ENCODE data around the gene FKBP8.
"Not testable (repeated sequence)": the region's sequence is repeated elsewhere in the genome, so short reads cannot be mapped to it uniquely, and the experiment has no call there.

Gene FKBP8

DNA sequence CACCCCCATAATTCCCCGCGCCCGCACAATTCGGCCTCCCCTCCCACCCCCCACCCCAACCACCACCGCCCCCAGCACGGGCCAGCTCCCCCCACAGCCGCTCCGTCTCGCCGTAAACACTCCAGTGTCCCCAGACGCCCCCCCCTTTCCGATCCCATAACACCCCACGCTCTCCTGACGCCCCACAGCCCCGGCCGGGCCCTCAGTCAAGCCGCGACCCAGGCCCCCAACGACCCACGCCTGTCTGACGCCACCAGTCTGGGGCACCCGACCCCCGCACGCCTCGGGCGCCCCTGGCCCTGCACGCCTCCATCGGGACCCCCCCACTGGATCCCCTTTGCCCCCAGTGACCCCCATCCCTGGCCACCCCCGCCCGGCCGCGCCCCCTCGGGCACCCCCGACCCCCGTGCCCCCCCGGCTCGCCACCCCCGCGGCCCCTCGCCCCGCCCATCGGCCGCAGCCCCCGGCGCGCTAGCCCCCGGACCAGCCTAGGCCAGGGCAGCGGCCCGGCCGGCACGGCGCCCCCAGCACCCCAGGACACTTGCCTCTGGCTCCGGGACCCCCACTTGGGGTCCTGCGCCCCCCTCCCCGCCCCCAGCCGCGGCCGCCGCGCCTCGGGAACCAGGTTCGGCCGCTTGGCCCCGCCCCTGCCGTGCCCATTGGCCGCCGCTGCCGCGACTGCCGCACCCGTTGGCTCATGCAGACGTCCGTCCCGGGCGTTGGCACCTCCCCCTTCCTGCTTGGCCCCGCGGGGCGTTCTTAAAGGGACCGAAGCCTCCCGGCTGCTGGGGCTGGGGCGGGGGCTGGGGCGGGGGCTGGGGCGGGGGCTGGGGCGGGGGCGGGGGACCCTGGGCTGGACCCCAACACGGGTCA lies at the start of gene FKBP8:
Gene FKBP8, minus strand, starts transcription at position 633 of the 873 bp plus-strand sequence. CDS start 1,603 bp downstream, outside the sequence.
- DNase-seq: peak; percentile 86

DNA sequence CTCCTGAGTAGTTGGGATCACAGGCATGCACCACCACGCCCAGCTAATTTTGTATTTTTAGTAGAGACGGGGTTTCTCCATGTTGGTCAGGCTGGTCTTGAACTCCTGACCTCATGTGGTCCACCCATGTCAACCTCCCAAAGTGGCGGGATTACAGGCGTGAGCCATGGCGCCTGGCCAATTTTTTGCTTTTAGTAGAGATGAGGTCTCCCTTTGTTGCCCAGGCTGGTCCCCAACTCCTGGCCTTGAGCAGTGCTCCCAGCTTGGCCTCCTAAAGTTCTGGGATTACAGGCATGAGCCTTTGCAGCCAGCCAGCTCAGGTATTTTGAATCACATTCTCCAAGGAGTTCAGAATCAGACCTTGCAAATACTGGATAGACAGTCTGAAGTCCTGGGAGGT lies 49.4 kb upstream of the FKBP8 start:
- DNase-seq: not testable (repeated sequence)

DNA sequence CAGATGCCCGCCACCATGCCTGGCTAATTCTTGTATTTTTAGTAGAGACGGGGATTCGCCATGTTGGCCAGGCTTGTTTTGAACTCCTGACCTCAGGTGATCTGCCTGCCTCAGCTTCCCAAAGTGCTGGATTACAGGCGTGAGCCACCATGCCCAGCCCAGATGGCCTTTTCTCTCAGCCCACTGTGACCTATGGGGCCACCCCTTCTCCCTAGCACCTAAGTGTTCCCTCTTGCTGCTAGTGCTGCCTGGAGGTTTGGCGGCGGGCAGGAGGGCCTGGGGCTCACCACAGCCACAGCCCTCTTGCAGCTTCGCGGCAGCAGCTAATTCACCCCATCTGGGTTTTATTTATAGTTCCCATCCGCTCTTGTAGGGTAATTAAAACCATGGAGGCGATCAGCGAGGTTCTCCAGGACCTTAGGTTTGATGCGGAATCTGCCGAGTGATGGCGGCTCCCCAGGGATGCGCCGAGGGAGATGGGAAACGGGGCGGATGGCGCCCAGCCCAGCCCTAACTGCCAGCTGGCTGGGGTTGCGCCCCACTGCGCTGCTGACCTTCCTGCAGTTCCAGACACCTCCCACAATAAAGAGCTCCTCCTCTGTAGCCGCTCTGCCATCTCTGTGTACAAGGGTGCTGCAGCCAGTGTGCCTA lies 48.5 kb upstream of the FKBP8 start:
- peak; percentile 76 for DNase-seq

DNA sequence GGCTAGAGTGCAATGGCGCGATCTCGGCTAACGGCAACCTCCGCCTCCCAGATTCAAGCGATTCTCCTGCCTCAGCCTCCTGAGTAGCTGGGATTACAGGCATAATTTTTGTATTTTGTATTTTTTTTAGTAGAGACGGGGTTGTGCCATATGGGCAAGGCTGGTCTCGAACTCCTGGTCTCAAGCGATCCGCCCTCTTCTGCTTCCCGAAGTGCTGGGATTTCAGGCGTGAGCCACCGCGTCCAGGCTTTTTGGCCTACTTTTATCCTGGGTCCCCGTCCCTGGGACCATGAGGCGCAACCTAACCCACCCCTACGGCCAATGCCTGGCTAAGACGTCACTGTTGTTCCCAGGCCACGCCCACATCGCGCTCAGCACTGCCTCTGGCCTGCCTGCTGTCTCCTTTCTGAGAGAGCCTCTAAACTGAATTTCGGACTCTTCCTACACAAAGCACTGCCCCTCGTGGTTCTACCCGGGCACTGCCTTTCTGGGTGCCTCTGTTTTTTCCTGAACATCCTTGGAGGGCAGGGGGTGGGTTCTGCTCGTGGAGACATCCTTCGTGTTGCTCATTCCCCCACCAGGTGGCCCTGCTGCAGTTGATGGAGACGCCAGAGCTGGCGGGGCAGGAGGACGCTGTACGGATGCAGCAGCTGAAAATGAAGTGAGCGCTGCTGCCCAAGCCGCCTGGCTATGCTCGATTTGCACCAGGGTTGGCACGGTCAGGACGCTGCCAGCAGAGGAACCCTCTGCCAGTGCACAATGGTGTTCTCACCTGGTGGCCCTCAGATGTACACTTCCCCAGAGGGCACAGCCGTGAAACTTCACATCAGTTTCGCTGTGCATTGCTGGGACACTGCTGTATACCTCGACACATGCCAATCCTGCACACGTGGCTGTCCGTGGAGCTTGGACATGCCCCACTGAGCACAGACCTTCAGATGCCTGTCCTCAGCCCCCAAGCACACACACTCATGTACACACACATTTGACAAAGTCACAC lies 47.2 kb upstream of the FKBP8 start:
- peak; percentile 89 for DNase-seq

DNA sequence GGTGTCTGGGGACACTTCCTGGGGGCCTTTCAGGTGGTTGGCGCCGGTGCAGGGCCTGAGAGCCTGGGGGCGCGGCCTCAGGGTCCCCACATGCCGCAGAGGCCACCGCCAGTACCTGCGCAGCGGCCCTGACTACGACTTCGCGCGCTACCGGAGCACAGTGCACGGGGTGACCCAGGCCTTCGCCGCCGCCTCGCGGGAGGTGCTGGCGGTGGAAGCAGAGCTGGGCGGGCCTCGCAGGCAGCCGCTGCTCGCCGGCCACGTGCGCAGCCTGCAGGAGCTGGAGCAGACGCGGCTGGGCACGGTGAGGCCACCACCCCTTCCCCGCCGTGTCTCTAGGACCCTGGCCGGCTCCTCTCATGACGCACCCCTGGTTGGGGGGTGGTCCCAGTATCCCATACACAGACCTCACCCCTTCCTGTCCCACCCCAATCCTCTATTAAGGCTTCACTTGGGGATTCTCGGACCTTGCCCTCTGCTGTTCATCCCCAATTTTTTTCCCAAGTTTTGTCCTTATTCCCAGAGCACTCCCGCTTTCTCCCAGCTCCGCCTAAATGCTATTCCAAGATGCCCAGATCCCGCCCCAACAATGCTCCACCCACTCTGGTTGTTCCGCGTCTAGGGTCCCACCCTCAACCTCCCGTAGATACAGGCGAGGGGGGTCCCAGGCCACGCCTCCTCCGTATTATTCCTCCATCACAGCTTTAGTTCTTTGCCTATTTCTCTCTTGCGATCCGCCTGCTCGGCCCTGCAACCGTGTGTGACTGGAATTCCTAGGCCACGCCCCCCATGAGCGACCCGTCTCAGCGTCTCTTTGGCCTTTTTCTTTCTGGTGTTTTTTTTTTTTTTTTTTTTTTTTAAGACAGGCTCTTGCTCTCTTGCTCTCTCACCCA lies 46.3 kb upstream of the FKBP8 start:
- DNase-seq: peak; percentile 76

DNA sequence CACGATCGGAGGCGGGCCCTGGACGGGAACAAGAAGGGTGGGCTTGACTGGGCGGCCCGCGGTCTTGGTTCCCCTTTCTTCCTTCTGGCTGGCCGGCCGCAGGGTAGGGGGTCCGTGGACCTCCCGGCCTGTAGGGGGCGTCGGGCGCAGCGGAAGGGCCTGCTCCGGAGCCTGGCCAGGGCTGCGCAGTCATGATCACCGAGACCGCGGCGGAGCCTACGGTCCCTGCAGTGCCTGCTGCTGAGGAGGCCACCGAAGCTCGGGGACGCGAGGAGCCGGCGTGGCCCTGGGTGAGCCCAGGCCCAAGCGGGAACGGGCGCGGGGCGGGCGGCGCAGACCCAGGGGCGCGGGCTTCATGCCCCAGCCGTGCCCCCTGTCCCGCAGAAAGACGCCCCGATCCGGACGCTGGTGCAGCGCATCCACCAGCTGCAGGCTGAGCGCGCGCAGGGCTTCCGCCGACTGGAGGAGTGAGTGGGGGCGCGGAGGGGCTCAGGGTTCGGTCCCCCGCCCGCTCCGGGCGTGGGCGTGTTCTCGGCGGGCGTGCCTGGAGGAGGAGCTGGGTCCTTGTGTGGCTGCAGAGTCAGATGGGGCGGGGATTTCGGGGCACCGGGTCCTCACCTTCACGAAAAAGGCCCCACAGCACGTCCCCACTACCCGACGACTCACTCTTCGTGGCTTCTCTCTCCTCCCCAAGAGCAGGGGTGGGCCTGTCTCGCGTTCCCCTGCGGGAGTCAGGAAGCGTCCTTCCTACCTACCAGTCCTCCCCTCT lies 45.4 kb upstream of the FKBP8 start, which contains the start of gene REX1BD:
Gene REX1BD, plus strand, starts transcription at position 188 of the 769 bp plus-strand sequence. Its CDS starts 4 bp downstream, at position 192.
- peak; percentile 81 for DNase-seq

DNA sequence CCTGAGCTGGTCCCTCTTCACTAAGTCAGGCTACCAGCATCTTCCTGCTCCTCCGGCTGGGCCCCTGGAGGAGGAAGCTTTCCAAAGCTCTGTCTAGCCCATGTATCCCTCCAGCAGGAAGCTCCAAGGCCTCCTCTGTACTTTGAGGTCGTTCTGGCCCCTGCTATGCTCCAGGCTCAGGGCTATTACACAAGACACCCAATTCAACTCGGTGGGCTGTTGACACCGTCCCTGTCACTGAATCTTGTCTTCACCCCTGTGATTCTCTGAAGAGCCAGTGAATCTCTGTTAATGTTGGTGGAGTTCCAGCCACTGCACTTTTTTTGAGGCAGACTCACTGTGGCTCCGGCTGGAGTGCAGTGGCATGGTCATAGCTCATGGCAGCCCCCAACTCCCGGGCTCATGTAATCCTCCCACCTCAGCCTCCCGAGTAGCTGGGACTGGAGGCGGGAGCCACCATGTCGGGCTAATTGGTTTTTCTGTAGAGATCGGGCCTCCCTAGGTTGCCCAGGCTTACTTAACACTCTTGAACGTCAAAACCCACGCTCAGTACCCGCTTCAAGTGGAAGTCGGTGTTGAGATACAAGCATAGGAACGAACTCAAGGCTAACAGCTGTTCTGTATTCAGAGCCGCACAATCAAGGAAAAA lies 44.7 kb upstream of the FKBP8 start:
- DNase-seq: no peak

DNA sequence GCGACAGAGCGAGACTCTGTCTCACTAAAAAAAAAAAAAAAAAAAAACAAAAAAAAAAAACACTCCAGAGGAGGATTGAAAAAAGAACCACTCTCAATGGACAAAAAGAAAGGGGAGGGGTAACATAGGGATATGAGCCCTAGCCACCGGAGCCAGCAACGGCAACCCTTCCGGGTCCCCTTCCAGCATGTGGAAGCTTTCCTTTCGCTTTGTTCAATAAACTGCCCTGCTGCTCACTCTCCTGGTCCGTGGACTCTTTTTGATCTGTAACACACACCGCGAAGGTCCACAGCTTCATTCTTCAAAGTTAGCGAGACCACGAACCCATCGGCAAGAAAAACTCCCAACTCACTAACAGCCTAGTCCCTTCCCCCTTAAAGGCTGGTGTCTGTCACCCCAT lies 44.2 kb upstream of the FKBP8 start:
- DNase-seq: no peak

DNA sequence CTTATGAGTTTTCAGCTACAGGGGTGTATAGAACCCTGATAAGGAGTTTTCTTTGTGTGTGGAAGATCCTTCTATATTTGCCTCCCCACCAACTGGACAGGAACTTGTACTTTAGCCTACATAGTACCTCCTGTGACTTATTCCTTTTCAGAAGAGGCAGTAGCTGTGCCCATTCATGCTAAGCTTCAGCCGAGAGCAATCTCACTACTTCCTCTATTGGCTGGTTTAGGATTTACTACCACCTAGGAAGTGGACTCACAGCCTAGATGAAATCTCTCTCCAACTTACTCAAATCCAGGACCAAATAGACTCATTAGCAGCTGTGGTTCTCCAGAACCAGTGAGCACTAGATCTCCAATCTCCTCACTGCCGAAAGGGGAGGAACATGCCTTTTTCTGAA lies 42.9 kb upstream of the FKBP8 start:
- DNase-seq: no peak

DNA sequence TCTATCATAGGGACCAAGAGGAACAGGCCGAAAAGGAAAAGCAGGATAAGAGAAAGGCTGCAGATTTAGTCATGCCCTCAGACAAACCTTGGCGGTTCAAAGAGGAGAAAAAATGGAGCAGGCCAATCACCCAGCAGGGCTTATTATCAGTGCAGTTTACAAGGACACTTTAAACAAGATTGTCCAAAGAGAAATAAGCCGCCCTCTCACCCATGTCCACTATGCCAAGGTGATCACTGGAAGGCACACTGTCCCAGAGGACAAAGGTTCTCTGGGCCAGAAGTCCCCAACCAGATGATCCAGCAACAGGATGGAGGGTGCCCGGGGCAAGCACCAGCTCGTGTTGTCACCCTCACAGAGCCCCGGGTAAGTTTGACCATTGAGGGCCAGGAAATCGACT lies 36.9 kb upstream of the FKBP8 start:
- no peak for DNase-seq

DNA sequence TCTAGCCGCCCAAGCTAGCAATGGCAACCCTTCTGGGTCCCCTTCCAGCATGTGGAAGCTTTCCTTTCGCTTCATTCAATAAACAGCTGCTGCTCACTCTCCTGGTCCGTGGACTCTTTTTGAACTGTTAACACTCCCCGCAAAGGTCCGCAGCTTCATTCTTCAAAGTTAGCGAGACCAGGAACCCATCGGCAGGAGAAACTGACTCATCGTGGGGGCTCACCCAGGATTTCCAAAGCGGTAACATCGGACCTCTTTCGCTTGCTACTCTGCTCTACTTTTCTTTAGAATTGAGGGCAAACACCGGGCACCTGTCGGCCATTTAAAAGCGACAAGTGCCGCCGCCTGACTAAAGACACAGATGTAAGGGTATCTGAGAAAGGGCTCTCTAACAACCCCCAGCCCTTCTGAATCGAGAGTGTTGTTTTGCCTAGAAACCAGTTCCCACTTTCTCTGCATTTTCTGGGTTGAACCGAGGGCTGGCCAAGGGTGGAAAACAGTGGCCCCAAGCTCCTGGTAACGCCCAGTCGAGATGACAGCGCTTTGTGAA lies 34.1 kb upstream of the FKBP8 start:
- no peak for DNase-seq

DNA sequence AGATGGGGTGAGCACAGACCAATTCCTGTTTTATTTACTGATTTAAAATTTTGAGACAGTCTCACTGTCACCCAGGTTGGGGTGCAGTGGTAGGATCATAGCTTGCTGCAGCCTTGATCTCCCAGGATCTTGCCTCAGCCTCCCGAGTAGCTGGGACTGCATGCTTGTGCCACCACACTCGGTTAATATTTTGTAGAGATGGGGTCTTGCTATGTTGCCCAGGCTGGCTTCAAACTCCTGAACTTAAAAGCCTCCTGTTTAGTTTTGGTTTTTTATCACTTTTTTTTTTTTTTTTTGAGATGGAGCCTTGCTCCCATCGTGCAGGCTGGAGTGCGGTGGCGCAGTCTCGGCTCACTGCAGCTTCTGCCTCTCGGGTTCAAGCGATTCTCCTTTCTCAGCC lies 33.0 kb upstream of the FKBP8 start:
- no peak for DNase-seq

DNA sequence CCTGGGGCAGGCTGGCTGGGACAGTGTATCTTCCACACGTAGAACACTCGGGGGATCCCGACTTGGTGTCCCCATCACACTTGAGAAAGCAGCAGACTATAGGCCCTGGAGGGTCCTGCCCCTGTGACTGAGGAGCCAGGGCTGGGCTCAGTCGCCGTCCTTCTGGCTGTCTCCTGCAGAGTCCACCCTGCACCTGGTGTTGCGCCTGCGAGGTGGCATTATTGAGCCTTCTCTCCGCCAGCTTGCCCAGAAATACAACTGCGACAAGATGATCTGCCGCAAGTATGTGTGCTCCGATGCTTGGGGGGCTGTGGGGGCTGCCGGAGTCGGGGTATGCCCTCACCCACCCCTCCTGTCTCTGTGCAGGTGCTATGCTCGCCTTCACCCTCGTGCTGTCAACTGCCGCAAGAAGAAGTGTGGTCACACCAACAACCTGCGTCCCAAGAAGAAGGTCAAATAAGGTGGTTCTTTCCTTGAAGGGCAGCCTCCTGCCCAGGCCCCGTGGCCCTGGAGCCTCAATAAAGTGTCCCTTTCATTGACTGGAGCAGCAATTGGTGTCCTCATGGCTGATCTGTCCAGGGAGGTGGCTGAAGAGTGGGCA lies 31.4 kb upstream of the FKBP8 start:
- DNase-seq: no peak

DNA sequence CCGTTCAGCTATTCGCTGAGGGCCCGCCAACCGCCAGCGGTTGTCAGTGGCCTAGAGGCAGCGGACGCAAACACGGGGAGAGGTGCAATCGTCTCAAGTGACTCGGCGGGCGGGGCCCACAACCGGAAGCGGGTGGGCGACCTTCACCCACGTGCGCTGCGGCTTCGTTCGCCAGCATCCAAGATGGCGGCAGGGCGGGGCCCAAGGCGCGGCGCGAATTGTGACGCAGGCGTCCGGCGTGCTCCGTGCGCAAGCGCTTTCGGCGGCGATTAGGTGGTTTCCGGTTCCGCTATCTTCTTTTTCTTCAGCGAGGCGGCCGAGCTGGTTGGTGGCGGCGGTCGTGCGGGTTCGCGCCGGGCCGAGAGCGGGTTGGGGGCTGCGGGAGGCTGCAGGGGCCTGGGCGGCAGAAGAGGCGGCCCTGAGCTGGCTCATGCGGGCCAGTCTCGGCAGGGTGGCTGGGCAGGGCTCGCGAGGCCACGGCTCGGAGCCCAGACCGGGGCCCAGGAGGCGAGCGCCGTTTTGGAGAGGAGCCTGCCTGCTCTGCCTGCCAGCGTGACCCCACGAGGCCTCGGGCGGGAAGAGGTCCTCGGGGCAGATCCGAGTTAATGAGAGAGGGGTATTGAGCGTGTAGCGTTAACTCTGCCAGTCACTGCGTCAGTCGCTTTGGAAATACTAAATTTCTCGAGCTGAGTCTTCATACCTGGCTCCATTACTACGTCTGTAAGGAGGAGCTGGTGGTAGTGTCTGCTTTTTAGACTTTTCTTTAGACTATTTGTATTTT lies 28.4 kb upstream of the FKBP8 start, which contains the start of gene UBA52:
Gene UBA52, plus strand, starts transcription at position 294 of the 781 bp plus-strand sequence. CDS start 1,444 bp downstream, outside the sequence.
- peak; percentile 97 for DNase-seq

DNA sequence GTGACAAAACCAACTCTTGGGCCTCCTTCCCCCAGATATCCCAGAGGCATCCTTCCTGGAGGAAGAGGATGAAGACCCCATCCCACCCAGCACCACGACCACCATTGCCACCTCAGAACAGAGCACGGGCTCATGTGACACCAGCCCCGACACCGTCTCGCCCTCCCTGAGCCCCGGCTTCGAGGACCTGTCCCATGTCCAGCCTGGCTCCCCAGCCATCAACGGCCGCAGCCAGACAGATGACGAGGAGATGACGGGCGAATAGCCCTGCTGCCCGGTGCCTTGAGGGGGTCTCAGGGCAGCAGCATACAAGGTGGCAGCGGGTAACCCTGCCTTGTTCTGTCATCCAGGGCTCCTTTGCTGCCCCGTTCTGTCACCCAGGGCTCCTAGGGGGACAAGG lies 25.0 kb upstream of the FKBP8 start:
- DNase-seq: no peak

DNA sequence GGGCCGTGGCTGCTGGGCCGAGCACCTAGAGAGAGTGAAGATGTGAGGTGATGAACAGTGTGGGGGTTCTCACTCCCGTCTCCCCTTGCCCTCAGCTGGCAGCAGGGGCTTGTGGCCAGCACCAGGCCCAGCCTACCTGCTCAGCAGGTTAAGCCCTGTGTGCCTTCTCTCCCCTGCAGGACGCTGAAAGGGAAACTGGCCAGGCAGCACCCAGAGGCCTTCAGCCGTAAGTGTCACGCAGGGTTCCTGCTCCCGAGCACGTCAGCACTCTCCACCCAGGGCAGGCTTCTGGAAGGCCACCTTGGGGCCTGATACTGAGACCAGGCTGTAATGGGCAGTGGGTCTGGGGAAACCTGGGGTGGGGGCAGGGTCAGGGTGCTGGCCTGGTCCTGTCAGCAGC lies 23.6 kb upstream of the FKBP8 start:
- no peak for DNase-seq

DNA sequence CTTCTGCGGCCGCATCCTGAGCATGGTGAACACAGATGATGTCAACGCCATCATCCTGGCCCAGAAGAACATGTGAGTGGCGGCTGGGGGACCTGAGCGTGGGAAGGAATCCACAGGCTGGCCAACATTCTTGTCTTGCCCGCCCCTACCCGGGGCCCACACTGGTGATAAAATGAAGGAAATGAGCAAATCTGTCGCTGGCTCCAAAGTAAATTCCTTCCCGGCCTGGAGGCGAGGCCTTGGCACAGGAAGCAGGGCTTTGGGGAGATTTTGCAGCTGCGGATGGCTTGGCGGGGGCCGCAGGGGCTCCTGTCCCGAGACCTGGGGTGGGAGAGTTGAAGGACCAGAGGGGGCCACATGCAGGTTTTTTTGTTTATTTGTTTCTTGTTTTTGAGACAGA lies 18.7 kb upstream of the FKBP8 start:
- no peak for DNase-seq

DNA sequence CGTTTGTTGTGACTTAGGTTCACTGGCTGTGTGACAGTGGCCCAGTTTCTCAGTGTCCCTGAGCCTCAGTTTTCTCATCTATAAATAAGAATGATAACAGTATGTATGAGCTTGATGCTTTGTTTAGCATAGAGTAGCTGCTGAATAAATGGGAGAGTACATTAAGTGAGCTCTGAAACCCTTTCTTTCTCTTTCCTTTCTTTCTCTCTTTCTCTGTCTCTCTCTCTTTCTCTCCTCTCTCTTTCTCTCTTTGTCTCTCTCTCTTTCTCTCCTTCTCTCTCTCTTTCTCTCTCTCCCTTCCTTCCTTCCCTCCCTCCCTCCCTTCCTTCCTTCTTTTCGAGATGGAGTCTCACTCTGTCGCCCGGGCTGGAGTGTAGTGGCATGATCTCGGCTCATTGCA lies 16.3 kb upstream of the FKBP8 start:
- no peak for DNase-seq

DNA sequence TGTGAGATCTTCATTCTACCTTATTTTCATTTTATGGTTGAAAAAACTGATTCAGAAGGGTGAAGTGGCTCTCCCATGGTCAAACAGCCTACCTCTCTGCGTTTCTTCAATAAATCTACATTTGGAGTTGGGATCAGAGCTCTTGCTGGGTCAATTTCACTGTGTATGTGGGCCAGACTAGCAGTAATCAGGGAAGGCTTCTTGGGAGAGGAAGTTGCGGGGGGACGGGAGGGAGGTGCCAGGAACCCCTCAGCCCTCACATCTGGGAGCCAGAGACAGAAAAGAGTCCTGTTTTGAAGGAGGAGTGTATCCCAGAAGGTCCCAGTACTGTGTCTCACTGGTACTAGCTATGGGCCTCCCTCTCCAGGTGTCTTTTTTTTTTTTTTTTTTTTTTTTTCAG lies 15.2 kb upstream of the FKBP8 start:
- DNase-seq: no peak
